Activated CD4-positive, CD25-positive, alpha-beta regulatory T cell treated with anti-CD3 and anti-CD28 coated beads, Interleukin-2, amount 50 U/mL, for 24 hours (primary cell): ENCODE data around the gene WDR64.

Source experiments
- ATAC-seq, 2 donors: fragments of 150-1000 bp; cut with Tn5 transposase; one replicate each; pipeline ENCODE4 v1.10.0; 2021; ENCODE audit warnings: mild to moderate bottlenecking in 1 of 2, moderate library complexity in 1 of 2

Gene WDR64

DNA sequence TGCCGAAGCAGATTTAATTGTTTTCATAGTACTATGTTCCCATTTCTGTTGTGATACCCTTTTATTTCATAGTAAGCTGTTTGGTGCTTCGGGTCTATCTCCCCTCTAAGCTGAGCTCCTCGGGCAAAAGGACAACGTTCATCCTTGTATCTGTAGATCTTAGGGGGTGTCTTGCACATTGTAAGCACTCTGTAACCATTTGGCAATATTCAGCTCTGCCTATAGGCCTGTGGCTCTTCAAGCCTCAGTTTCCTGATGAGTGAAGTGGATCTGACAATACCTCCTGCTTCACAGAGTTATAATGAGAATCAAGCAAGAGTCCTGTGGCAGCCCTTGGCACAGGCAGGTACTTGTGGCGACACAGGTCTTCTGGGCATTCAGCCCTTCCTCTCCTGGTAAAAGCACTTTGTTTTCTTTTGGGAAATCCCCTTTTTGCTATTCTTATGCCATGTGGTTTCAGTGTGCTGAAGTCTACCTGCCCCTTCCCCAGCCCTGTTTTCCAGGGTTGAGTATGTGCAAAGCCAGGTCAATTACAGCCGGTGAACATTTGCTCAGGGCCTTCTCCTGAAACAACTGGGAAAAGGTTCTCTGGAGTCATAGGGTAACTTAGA lies 187.4 kb downstream of the WDR64 start:
- no peak for ATAC-seq

DNA sequence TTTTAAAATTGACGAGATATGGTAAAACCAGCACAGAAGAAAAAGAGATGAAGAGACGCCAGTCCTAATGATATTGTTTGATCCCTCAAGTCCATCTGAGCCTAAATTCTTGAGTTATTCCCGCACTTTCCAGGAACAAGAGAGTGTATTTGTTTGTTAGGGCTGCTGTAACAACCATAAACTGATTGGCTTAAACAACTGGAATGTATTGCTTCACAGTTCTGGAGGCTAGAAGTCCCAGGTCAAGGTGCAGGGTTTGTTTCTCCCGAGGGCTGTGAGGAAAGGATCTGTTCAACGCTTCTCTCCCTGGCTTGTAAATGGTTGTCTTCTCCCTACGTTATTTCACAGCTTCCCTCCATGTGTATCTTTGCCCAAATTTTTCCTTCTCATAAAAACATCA lies 188.1 kb downstream of the WDR64 start:
- no peak for ATAC-seq

DNA sequence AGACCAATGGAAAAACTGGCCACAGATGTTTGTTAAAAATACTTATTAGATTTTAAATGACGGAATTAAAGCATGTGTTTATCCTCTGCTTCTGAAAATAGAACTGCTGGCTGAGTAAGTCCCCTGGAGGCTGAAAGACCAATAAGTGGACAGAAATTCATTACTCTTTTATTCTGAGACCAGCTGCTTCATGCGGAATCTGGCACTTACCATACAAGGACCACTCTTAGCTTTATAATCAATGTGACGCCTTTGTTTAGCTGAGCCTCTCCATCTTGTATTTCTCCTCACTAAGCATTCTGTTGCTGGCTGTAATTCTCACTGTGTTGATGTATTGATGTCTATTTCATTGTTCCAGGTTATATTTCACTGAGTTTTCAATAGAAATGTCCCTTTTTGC lies 189.6 kb downstream of the WDR64 start:
- ATAC-seq = no peak

DNA sequence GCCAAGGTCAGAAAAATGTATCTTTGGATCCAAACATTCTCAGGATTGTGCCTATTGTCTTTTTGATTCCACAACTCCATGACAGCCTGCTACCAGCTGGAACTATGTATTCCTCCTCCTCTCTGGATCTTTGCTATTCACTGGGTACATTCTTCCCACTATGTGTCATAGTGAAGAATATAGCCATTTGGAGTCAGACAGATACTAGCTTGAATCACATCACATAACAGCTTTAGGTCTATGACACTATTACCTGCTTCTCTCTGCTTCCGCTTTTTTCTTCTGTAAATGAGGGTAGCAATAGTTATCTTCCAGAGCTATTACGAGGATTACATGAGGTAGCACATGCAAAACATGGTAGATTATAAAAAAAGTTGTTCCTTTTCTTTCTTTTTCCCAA lies 190.5 kb downstream of the WDR64 start:
- no peak for ATAC-seq

DNA sequence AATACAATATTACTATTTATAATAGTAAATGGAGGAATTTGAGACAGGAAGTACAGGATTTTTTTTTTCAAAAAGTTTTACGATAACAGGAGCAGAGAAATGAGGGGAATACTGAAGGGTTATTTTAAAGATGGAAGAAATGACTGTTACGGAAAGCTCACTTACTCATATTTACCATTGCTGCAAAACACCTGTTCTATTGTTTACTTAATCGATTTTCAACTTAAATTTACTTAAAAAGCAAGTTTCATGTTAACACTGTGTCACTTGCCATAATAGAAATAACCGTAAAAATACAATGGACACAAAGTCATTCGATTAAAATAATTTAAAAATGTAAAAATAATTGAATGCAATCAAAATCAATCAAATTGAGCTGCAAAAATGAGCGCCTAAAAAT lies 192.5 kb downstream of the WDR64 start:
- ATAC-seq = no peak

GRCh38 chr1:241846375-241846774 lies 194.3 kb downstream of the WDR64 start:
- no peak for ATAC-seq

DNA sequence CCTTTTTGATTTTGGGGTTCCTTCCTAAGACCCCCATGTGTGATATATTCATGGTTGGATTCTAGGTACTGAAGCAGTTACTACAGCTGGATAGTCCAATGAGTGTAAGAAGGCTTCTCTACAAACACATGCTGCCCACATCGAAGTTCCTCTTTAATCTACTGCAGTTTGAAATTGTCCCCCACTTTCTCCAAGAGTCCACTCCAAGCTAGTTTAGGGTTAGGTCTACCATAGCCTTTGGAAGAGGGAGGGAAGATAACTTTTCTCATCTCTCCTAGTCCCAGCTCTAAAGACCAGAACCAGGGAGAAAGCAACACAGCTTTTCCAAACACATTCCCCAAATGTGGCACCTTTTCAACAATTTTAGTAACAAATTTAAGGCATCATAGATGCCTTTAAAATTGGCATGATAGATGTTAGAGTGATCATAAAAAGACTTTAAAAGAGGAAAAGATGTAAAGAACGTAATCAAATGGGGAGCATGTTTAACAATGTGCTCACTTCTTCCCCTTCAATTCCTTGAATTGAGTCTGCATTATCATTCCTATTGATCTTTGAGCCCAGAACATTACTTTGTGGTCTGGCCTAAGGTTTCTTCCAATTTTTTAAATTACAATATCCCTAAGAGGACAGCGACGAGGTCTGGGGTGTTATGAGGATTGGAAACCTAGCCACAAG lies 194.9 kb downstream of the WDR64 start:
- ATAC-seq = no peak

DNA sequence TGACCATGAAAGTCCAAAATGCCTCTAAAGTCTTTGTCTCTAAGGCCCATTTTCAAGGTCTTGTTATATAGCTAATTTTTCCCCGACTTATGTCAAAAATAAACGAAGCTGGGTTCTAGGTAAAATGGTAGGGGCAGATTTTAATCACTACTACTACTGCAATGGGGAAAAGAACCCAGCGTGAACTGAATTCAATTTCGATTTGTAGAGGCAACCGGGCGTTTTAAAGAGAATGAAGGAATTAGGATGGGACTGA lies 195.4 kb downstream of the WDR64 start:
- ATAC-seq = no peak

- ATAC-seq = peak; percentile 96 to 98
Observed at GRCh38 chr1:241847796-241848685, 196.0 kb downstream of the WDR64 start, which contains the start of gene EXO1. Gene EXO1, plus strand, starts transcription at chr1:241848204. Its CDS starts 2,222 bp downstream, at chr1:241850426.

DNA sequence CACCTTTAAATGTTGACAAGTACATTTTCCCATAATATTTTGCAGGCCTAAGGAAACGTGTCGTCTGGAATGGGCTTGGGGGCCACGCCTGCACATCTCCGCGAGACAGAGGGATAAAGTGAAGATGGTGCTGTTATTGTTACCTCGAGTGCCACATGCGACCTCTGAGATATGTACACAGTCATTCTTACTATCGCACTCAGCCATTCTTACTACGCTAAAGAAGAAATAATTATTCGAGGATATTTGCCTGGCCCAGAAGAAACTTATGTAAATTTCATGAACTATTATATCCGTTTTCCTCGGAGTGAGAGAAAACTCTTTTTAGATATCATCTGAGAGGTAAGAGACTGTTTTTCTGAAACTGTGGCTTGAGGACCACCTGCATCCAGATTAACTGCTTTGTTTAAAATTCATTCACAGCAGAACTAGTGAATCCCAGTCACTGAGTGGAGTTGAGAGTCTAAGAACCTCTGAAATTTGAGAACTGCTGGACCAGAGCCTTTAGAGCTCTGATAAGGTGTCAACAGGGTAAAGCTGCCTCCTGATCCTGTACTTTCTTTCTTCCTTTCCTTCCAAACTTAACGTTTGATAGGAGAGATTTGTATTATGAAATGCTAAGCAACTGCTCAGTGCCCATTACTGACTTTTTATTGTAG lies 196.7 kb downstream of the WDR64 start:
- no peak for ATAC-seq

DNA sequence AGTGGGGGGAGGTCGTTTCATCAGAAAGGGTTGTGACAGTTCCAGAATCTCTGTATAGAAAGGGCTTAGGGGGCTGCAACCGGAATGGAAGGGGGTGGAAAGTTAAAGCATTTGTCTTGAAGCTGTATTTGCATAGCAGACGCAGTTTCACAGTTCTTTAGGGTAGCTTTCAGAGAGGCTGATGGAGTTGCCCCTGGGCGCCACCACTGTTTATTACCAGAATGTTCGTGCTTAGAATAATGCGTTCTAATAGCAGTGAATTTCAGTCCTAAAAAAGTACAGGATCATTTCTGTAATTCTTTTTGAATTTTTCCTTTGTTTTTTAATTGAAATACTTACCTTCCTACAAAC lies 197.2 kb downstream of the WDR64 start:
- no peak for ATAC-seq
